ENCODE data around the gene RSAD2.
A peak's percentile ranks its signal among the peaks of the same experiment; 100 is the strongest.

- TF ChIP-seq EZH2 (IDR thresholded peaks at IDR 0.05; ENCODE audit: borderline replicate concordance, insufficient read depth, low read depth, low read length, poor library complexity, severe bottlenecking) = no peak
- TF ChIP-seq CTCF (IDR thresholded peaks at IDR 0.05) = peak; percentile 25
Observed at GRCh38 chr2:6828299-6828584, 49.3 kb upstream of the RSAD2 start.
